HG02623 (cell line): ENCODE measurements around the gene RAB18.
"Not testable (repeated sequence)": the region's sequence is repeated elsewhere in the genome, so short reads cannot be mapped to it uniquely, and the experiment has no call there.

ENCODE experiments used
- ATAC-seq: cut with Tn5 transposase; IDR thresholded peaks from one replicate; pipeline ENCODE4 v1.9.1; 2021; ENCODE audit warnings: moderate library complexity; ENCODE audit not compliant: unreplicated experiment

The RAB18 gene

GRCh38 chr10:27503498-27504006, 552 bp upstream of the RAB18 start:
- ATAC-seq, result no peak

- no peak for ATAC-seq
These were observed 830 bp downstream of the RAB18 start for GRCh38 chr10:27504808-27505460.

DNA sequence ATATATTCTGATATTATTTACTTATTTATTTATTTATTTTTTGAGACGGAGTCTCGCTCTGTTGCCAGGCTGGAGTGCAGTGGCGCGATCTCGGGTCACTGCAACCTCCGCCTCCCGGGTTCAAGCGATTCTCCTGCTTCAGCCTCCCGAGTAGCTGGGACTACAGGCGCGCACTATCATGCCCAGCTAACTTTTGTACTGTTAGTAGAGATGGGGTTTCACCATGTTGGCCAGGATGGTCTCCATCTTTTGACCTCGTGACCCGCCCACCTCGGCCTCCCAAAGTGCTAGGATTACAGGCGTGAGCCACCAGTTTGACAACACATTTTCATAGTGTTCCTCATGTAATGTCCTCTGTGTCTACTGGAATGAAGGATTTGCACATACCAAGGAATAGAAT, 1.4 kb downstream of the RAB18 start:
- ATAC-seq, result not testable (repeated sequence)

- ATAC-seq, result no peak
These were observed 2.2 kb downstream of the RAB18 start for GRCh38 chr10:27506280-27506679.

DNA sequence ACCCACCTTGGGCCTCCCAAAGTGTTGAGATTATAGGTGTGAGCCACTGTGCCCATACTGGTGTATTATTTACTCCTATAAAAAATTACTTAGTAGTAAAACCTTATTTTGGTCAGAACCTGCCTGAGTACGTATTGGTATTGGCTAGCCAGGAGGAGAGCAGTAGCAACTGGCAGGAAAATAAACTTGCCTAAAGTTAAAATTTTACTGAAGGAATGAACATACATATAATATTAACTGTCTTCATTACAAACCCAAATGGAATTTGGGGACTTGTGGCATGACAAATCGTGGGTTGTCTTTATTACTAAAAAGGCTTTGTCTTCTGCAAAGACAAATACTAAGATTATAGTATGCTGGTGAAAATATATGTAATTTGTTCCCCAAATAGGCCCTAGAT, 8.4 kb downstream of the RAB18 start:
- ATAC-seq, result no peak

- no peak for ATAC-seq
These were observed 9.5 kb downstream of the RAB18 start for GRCh38 chr10:27513451-27514191.

GRCh38 chr10:27514243-27514642, 10.1 kb downstream of the RAB18 start:
- ATAC-seq, result no peak

GRCh38 chr10:27518261-27518660, 14.2 kb downstream of the RAB18 start:
- ATAC-seq, result no peak

DNA sequence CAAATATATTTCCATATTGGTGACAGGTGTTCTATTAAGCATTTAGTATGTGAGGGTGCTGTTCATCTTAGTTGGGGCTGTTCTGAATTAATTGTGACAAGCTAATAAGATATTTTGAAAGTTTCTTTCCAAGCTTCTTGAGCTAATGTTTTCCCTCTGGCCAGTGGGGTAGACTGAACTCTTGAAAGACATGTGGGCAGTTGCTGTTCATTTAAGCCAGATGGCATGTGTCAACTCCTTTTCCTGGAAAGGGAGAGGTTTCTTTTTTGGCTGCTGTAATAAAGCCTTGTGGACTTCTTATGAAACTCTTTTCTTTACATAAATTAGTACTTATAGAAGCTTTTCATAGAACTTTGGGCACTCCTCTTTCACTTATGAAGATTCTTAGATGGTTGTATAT, 21.7 kb downstream of the RAB18 start:
- ATAC-seq, result no peak

DNA sequence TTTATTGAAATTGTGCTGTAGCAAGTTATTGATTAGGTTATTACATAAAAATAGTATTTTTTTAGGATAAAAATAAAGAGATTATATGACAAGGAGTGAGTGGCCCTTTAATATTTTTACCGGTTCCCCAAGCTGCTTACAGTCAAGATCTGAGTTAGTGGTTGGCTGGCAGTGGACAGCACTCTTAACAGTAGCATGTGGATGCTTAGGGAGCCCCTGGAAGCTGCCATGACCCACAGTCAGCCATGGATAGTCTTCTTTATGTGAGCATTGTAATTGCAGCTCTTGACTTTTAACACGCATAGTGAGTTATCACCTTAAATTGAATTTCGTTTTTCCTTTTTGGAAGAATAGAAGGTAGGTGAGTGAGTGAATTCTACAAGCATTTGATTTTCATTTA, 22.1 kb downstream of the RAB18 start:
- no peak for ATAC-seq

- ATAC-seq, result no peak
These were observed 23.7 kb downstream of the RAB18 start for GRCh38 chr10:27527666-27528295.

DNA sequence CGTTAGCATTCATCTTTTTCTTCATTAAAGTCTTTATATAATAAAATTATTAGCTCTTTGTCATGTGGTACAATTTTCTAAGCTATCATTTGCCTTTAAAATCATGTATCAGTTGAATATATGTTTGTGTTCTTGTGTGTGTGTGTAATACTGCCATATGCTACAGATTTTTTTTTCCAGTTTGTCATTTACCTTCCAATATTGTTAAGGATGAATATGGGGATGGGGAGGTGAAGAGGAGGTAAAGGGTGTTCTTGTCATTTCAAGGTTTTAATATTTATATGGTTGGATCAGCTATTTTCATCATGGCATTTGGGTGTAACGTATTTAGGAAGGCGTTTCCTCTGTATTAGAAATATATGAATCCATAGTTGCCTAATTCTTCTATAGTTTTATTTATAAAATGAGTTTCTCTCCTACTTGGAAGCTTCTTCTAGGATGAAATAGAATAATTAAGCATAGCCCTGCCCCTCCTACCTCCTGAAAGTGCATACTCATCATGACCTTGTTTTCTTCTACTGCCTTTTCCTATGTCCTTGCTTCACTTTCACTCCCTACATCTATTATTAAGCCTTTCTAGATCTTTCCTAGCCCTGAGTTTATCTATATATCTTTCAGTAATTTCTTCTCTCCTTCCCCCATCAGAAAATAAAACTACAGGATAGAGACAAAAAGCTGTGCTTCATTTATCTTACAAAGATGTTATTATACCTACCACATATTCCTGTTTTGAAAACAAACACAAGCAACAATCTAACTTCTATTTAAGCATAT, 25.1 kb downstream of the RAB18 start:
- no peak for ATAC-seq

DNA sequence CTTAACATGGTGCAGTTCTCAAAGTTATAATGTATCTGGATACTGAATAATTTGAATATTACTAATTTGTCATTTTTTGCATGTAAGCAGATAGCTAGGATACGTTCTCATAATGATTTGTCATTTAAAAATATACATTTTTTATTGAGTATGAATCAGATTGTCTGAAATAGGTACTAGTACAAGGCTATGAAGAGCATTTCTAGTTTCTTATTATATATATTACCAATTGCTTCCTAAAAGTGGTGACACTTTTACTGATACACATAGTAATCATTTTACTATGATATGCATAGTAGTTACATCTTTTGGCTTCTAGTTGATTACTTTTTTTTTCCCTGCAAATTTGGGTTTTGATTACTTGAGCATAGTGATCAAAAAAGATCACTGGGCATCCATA, 26.4 kb downstream of the RAB18 start:
- no peak for ATAC-seq

GRCh38 chr10:27531336-27531847, 27.3 kb downstream of the RAB18 start:
- ATAC-seq, result no peak

GRCh38 chr10:27534161-27534700, 30.1 kb downstream of the RAB18 start:
- no peak for ATAC-seq

- no peak for ATAC-seq
These were observed 31.2 kb downstream of the RAB18 start for GRCh38 chr10:27535317-27535716.

DNA sequence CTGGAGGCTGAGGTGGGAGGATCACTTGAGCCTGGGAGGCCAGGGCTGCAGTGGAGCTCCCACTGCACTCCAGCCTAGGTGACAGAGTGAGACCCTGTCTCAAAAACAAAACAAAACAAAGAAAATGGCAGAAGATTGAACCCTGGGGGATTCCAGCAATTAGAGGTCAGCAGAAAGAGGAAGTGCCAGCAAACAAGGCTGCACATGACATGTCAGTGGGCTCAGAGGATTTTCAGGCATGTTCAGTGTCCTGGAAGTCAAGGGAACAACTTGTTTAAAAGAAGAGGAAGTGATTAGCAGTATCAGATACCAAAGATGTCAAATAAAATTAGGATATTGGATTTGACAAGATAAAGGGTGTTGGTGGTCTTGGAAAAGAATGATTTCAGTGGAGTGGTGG, 32.3 kb downstream of the RAB18 start:
- no peak for ATAC-seq

DNA sequence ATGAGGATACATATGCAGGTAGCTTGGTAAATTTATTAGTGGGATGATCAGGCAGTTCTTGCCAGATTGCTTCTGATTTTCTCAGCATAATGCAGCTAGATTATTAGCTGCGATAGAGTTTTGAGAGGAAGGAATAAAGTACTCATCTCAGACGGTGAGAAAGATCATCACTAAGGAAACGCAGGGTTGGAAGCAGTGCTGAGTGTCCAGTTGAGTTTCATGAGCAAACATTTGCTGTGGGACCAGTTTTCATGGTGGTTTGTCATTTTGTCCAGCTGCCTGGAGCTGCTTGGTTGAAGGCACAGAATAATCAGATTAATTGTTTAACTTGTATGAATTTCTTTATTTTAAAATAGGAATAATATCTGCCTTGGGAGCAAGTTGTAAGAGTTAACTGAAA, 33.1 kb downstream of the RAB18 start:
- ATAC-seq, result no peak

DNA sequence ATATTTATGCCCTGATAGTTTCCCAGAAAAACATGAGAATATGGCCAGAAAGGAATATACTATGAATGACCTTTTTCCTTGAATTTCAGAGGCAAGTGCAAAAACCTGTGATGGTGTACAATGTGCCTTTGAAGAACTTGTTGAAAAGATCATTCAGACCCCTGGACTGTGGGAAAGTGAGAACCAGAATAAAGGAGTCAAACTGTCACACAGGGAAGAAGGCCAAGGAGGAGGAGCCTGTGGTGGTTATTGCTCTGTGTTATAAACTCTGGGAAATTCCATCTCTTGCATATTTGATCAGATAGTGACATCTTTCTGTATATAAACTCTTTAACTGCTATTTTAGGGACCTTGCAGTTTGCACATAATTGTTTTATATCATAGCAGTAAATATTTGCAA, 33.7 kb downstream of the RAB18 start:
- ATAC-seq, result no peak

DNA sequence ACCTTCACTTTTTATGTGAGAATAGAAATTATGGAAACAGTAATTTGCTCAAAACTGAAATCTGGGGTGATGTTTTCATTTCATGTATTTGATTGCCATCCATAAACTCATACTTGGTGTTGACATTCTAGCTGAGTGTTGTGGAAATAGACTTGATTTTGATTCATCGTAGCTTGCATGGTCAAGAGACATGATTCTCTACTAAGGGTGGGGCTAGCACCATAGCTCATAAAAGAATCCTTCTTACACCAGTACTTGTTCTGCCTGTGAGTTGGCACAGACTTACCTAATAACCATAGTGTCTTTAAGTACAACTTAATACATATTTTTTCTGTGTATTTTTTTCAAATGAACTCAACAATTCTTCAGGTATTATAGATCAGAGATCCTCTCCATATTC, 36.6 kb downstream of the RAB18 start:
- no peak for ATAC-seq
